ENCODE measurements around the gene SLC17A6. TPM values are rescaled to one million over a fixed set of nuclear protein-coding genes. Genes with fewer than 3 reads are reported as not detected.

The SLC17A6 gene
- total RNA-seq, 1 donor from 2014 or later, result not detected

DNA sequence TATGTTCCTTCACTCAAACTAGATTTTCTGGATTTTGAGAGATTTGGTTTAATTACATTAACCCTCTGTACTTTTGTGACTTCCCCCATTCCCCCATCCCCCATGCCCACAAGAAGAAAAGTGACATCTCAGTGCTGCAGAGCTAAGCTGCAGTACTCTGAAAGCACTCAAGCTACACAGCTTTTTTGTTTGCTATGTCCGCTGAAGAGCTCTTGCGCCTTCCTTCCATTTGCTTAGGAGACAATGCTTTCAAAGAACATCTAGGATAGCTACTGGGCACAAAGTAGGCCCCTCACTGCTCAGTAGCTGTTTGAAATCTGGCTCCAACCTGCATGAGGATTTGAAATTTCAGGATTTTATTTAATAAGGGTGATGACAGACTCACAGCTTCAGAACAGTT lies 69.7 kb downstream of the SLC17A6 start:
- Mint-ChIP-seq H3K36me3 (ENCODE audit: insufficient read depth) (no peaks in the 10 kb centered on the region), H3K27me3 (no peaks in the 10 kb centered on the region), H3K4me1 (ENCODE audit: low read depth) (peaks cover 4% of the 10 kb centered on the region), H3K27ac (no peak overlapping the region), H3K4me3 (ENCODE audit: low read depth) (no peak overlapping the region), H3K9me3 (ENCODE audit: low read depth) (no peaks in the 10 kb centered on the region)
- TF ChIP-seq, protein P1, sequence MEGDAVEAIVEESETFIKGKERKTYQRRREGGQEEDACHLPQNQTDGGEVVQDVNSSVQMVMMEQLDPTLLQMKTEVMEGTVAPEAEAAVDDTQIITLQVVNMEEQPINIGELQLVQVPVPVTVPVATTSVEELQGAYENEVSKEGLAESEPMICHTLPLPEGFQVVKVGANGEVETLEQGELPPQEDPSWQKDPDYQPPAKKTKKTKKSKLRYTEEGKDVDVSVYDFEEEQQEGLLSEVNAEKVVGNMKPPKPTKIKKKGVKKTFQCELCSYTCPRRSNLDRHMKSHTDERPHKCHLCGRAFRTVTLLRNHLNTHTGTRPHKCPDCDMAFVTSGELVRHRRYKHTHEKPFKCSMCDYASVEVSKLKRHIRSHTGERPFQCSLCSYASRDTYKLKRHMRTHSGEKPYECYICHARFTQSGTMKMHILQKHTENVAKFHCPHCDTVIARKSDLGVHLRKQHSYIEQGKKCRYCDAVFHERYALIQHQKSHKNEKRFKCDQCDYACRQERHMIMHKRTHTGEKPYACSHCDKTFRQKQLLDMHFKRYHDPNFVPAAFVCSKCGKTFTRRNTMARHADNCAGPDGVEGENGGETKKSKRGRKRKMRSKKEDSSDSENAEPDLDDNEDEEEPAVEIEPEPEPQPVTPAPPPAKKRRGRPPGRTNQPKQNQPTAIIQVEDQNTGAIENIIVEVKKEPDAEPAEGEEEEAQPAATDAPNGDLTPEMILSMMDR (IDR thresholded peaks at IDR 0.05; ENCODE audit: unreplicated experiment), result no peak
- no peak for DNase-seq (ENCODE audit: low spot score, unreplicated experiment)

DNA sequence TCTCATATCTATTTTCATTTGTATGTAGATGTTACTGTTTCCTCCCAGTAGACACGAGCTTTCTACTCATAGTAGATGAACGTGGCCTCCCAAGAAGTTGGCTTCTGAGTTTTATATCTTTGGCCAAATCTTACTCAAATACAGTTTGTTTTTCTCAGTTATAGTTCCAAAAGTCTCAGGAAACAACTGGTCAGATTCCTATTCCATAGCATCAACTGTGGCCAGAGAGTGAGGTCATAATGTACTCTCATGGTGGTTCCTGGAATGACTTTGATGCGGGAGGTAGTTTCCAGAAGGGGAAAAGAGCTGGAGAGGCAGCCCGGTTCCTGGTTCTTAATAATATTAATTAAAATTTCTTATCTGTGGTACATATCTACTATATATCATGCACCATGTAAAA lies 77.3 kb downstream of the SLC17A6 start:
- TF ChIP-seq, protein P1 (IDR thresholded peaks at IDR 0.05; ENCODE audit: unreplicated experiment), result no peak
- no peak overlapping the region for H3K27ac Mint-ChIP-seq
- no peaks in the 10 kb centered on the region for H3K27me3 Mint-ChIP-seq
- H3K4me3 Mint-ChIP-seq (ENCODE audit: low read depth), result no peak overlapping the region
- H3K9me3 Mint-ChIP-seq (ENCODE audit: low read depth), result no peaks in the 10 kb centered on the region
- H3K4me1 Mint-ChIP-seq (ENCODE audit: low read depth), result no peaks in the 10 kb centered on the region
- no peak for DNase-seq (ENCODE audit: low spot score, unreplicated experiment)
- H3K36me3 Mint-ChIP-seq (ENCODE audit: insufficient read depth), result no peaks in the 10 kb centered on the region

DNA sequence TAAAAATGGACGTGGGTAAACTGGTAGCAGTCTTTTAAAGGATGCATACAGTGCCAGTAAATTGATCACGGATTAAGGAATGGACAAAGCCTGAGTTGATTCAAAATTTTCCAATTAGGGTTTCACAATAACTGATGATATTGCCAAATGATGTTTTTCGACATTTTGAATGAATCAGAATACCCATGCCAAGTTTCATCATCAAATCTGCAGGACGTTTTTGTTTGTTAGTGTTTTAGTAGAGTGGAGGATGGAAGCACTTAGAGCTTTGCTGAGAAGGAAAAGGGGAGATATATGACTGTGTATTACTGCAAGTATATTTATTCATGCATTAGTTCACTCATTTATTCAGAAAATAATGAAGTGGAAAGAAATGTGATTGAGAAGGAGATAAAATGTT lies 78.3 kb downstream of the SLC17A6 start:
- H3K4me3 Mint-ChIP-seq (ENCODE audit: low read depth), result no peak overlapping the region
- no peaks in the 10 kb centered on the region for H3K9me3 Mint-ChIP-seq (ENCODE audit: low read depth)
- no peaks in the 10 kb centered on the region for H3K27me3 Mint-ChIP-seq
- TF ChIP-seq, protein P1 (IDR thresholded peaks at IDR 0.05; ENCODE audit: unreplicated experiment), result no peak
- no peak overlapping the region for H3K27ac Mint-ChIP-seq
- H3K4me1 Mint-ChIP-seq (ENCODE audit: low read depth), result no peaks in the 10 kb centered on the region
- DNase-seq (ENCODE audit: low spot score, unreplicated experiment), result no peak
- H3K36me3 Mint-ChIP-seq (ENCODE audit: insufficient read depth), result no peaks in the 10 kb centered on the region

DNA sequence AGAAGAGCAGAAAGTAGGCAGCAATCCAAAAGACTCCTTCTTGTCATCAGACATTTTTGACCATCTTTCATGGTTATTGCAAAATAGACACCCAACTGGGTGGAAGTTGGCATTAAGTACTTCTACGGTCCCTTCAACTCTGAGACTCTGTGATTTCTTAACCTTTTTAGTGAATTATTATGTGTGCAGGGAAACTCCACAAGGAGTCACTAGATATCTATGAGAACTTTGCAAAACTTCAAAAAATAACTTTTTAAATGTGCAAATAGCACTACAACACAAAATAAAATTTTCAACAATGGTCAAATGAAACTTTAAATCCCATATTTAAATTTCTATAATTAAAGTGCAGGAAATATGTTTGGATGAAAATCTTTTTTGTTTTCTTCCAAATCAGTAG lies 88.7 kb downstream of the SLC17A6 start:
- no peak overlapping the region for H3K27ac Mint-ChIP-seq
- no peaks in the 10 kb centered on the region for H3K4me1 Mint-ChIP-seq (ENCODE audit: low read depth)

More for the DNA sequence above, 88.7 kb downstream of the SLC17A6 start:
- no peaks in the 10 kb centered on the region for H3K36me3 Mint-ChIP-seq (ENCODE audit: insufficient read depth)
- H3K27me3 Mint-ChIP-seq, result no peaks in the 10 kb centered on the region
- DNase-seq (ENCODE audit: low spot score, unreplicated experiment), result no peak
- TF ChIP-seq, protein P1 (IDR thresholded peaks at IDR 0.05; ENCODE audit: unreplicated experiment), result no peak
- H3K4me3 Mint-ChIP-seq (ENCODE audit: low read depth), result no peak overlapping the region
- H3K9me3 Mint-ChIP-seq (ENCODE audit: low read depth), result peaks cover 7% of the 10 kb centered on the region

Other genes starting within 250 kb of the SLC17A6 start
- gene ANO5, start 145.3 kb upstream of the SLC17A6 start, total RNA-seq, result 6.2 and 6.5 TPM in 2 replicates